LoVo (cell line): ENCODE data around the gene PLA1A.
A peak's percentile ranks its signal among the peaks of the same experiment; 100 is the strongest.

Experiments
- DNase-seq: peaks from one replicate; pipeline ENCODE4 v3.0.0-alpha.2; 2016; ENCODE audit warnings: low spot score

Gene PLA1A

DNA sequence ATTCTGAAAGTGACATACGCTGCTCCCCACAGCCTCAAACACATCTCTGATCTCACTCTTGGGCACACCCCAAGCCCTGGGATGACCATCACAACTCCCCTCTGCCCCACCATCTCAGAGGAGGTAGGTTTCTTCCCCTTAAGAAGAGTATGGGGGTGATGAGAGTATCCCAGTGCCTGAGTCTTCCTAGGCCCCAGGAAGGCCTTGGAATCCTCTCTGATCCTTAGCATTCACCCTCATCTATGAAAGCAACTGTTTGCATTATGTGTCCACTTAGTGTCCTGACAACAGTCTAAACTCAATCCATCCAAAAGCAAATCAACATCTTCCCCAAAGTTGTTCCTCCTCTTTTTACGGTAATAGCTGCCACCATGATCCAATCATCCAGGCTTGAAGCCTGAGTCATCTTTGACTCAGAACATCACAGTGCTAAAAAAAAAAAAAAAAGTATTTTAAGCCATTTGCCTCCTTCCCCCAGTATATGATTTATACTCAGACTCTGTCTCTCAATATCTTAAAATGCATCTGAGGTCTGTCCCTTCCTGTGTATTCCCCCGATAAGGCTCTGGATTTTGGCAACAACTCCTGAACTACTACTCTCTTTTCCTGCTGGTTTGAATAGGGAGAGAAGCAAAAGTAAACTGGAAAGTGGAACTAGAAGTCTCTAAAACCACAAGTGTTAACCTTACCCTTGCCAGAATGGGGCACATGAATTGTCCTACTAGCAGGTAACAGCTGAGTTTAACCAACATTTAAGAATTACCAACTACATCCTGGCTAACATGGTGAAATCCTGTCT is 40.2 kb downstream of the PLA1A start:
- DNase-seq = no peak

- no peak for DNase-seq
Measured at GRCh38 chr3:119639494-119640350, 42.0 kb downstream of the PLA1A start.

DNA sequence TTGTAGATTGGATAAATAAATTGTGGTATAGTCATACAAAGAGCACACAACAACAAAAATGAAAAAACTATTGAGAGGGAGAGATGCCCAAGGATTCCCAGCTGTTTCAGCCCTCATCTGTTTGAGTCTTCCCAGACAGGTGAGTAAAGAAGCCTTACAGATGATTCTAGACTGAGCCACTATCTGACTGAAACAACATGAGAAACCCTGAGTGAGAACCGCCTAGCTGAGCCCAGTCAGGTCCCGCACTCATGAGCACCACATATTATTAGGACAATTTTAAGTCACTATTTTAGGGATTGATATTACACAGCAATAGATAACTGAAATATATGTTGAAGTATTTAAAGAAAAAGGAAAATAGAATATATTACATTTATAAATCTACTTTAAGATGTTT is 43.7 kb downstream of the PLA1A start:
- DNase-seq = no peak

DNA sequence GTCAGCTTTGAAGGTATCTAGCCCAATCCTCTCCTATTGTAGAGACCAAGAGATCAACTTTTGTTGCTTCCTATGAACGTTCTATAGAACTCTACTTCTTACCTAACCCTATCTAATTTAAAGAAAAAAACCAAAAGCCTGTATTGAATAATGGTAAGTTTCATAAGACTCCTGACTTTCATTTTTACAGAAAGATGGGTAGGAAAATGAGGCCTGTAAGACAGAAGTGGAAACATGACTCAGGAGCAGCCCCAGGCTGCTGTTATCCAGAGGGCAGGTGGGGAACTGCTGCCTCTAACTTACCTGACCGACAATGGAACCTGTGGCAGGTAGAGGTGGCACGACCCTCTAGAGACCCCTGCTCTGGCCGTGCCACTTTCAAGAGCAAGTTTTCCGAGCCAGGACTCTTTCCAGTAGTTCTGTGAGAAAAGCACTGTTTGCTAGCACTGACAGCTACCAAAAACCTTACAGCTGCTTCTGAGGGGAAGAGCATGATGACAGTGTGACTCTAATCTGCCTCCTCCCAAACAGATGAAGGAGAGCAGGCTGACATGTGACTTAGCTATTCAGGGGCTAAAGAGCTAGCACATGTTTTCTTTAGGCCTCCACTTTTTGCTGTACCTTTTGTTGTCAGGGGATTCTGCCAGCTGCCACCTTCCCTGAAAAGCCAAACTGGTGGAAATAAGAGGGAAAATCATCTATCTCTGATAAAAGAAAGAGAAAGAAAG is 45.2 kb downstream of the PLA1A start:
- no peak for DNase-seq

- peak; percentile 37 for DNase-seq
Measured at GRCh38 chr3:119643528-119643927, 45.8 kb downstream of the PLA1A start.

GRCh38 chr3:119644481-119644880 is 46.8 kb downstream of the PLA1A start:
- no peak for DNase-seq

DNA sequence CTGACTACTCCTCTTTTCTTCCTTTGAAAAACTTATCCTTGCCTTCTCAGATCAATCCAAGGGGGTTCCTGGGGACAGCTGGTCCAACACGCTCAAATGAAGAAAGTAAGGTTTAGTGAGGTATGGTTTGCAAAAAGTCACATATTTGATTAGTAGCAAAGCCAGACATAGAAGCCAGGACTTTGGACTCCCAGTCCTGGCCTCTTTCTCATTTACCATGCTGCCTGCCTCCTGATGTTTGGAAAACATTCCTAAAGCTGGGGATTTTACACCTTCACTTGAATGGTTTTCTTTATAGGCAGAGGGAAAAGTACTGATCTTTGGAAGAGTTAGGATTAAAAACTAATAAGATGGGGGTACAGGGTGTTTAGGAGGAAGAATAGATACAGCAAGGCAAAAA is 48.1 kb downstream of the PLA1A start:
- no peak for DNase-seq

DNA sequence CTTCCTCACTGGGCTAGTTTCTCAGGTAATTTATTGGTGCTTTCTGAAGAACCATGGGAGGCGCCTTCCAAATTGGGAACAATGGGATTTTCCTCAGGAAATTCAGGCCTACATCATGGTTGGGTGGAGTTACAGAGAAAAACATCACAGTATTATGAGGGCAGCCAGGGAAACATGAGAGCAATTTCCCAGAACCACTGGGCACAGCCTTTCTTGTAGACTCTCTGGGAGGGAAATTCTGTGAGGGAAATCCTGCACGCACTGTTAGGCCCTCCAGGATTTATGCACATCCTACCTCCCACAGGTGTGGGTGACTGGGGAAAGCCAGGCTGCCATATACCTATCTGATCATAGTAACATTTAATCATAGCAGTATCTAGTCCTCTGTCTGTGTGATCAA is 49.5 kb downstream of the PLA1A start:
- DNase-seq = no peak

GRCh38 chr3:119647843-119648575 is 50.3 kb downstream of the PLA1A start:
- DNase-seq = no peak

GRCh38 chr3:119649761-119650160 is 52.1 kb downstream of the PLA1A start:
- DNase-seq = no peak

DNA sequence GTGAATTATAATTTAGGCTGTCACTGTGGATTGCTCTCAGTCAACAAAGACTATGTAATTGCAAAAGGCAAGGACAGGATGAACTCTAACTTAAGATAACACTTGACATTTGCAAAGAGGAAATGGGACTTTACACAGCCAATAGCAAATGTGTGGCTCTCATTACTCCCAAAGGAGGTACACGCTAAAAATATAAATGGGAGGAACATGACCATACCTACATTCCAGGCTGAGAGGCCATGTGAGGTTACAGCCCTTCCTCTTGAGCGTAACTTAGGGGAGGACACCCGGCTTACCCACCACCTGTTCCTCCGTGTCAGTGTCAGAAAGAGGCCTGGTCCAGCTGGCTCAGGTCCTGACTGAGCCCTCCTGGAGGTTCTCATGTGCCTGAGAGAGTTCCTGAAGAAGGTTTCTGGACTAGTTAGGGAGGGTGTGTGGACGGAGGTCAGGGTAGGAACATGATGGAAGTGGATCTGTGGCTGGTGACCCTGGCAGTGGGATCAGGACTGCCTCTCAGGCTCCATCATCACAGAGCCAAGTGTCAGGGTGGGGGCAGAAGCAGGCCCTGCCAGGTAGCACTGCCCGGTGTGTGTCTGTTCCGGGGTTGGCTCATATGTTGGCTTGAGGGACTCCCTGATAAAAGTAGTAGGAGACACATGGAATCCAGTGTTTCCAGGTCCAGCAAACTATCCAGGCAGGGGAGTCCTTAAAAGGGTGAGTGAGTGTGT is 54.8 kb downstream of the PLA1A start:
- no peak for DNase-seq

DNA sequence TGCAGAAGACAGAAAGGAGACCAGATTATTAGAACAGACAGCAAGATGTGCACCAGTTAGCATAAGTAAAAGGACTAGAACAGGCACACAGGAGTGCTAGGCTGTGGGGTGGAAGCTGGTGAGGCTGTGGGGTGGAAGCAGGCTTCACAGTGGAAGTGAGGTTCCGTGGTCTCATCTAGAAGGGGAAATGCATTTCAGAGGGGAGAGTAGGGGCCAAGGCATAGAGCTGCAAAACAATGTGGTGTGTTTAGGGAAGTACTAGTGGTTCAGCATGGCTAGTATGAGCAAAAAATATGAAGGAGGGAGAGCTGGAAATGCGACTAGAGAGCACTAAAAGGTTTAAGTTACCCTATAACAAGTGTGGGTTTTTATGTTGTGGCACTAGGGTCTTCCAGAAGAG is 56.2 kb downstream of the PLA1A start:
- no peak for DNase-seq

GRCh38 chr3:119657887-119658702 is 60.4 kb downstream of the PLA1A start:
- DNase-seq = no peak

- DNase-seq = no peak
Measured at GRCh38 chr3:119658994-119659393, 61.3 kb downstream of the PLA1A start.

- DNase-seq = no peak
Measured at GRCh38 chr3:119659606-119660291, 62.1 kb downstream of the PLA1A start.

DNA sequence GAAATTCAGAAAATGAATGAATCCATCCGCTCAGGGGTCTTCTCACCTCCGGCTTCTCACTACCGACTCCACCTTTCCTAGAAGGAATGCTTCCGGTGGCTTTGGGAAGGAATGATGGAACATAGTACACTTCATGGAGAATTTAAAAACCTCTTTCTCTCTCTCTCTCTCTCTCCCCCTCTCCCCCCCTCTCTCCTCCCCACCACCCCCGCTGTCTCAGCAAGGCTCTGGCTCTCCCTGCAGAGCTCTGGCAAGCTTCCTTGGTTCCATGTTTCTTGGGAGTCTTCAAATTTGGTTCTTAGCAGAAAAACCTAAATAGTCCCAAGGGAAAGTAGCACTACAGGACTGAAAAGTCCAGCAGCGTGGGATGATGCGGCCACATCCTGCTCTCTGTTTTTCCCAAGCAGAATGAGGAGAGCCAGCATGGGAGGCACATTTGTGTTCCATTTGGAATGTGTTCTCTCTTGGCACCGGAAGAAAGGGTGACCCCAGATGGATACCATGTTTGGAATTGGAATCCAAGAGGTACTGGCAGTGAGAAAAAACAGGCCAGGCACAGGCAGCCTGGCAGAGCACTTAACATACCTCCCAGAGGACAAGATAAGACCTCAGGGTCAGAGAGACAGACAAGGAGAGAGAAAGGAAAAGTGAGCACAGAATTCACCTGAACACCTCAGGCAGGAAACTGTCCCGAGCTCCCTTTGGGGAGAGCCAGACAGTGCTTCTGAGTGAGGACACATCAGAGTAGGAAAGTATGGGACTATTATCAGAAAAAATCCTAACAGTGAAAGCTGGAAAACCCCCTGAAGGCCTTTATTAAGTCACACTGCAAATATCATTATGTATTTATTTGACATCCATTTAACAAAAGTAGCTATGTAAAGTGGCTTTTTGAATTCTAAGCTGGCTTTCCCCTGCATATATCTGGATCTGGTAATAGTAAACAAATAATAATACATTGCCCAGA is 63.1 kb downstream of the PLA1A start, which contains the start of gene POPDC2:
POPDC2 (minus strand) TSS at position 116 of the 967 bp plus-strand sequence. CDS start 166 bp downstream, outside the sequence.
- no peak for DNase-seq

GRCh38 chr3:119662604-119663373 is 65.1 kb downstream of the PLA1A start:
- DNase-seq = no peak

DNA sequence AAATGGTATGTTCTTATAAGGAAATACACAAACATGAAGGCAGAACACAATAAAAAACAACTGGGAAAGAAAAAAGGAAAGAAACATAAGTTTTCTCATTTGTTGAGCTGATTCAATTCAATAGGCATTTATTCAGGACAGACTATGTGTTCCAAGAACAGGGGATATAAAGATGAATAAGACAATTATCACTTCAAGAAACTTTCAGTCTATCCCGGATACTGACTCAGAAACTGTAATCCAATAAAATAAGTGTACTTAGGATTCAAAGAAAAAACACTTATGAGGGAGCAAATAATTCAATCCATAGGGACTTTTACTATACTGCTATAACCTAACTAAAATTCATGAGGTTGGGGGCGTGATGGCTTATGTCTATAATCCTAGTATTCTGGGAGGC is 66.2 kb downstream of the PLA1A start:
- no peak for DNase-seq
